Gastroesophageal sphincter (tissue), 3 donors: ENCODE measurements around the gene TRIO.

Experiments
- CTCF ChIP-seq, 4 experiments: fragments of 200-600 bp in 2 of 4; fragments of 450-650 bp in 2 of 4; sonication (generic) in 1 of 4; IDR thresholded peaks; one replicate each; pipeline ENCODE4 v1.5.1; 2017 to 2019; ENCODE audit warnings: antibody characterized with exemption in 4 of 4, mild to moderate bottlenecking in 2 of 4, moderate library complexity in 2 of 4
- POLR2A ChIP-seq, 2 donors: fragments of 450-650 bp; IDR thresholded peaks; one replicate each; pipeline ENCODE4 v1.6.1; 2017; ENCODE audit warnings: antibody characterized with exemption in 2 of 2, mild to moderate bottlenecking in 2 of 2, moderate library complexity in 1 of 2
- POLR2AphosphoS5 ChIP-seq: sonication (generic); formaldehyde crosslinking; IDR thresholded peaks from one replicate; pipeline ENCODE4 v1.6.1; 2017; ENCODE audit warnings: antibody characterized with exemption

- TF ChIP-seq POLR2A (IDR thresholded peaks at IDR 0.05) (no peak), CTCF (IDR thresholded peaks at IDR 0.05) (no peak), POLR2AphosphoS5 (no peak)
These were observed 56.8 kb downstream of the TRIO start for GRCh38 chr5:14199902-14200301.
